Pancreas (tissue), 10 donors: ENCODE results near the gene PLA2R1. TPM values are rescaled to one million over a fixed set of nuclear protein-coding genes. Genes with fewer than 3 reads are reported as not detected.

Experiments
- ATAC-seq, 4 donors: fragments of 200-7000 bp; cut with Tn5 transposase; one replicate each; pipeline versions ENCODE4 v1.8.0 to v1.9.1; 2020; ENCODE audit warnings: mild to moderate bottlenecking in 4 of 4, moderate library complexity in 4 of 4
- DNase-seq, 6 donors: peaks; one replicate each; pipeline ENCODE4 v3.0.0-alpha.2; 2020
- FAIRE-seq: peaks from 2 replicates; lab custom pipeline; 2012; peaks lifted over from hg19 to GRCh38; lab: Jason Lieb, UNC
- H3K27ac ChIP-seq, 4 donors: fragments of 200-600 bp; sonication (generic); 1 replicate in 3 of 4; 2 replicates in 1 of 4; pipeline versions ENCODE4 v1.5.0 to v1.8.0; 2020
- H3K27me3 ChIP-seq, 4 donors: fragments of 200-600 bp; one replicate each; pipeline ENCODE4 v1.8.0; 2021
- H3K36me3 ChIP-seq, 3 donors: fragments of 200-600 bp; sonication (generic) in 1 of 3; one replicate each; pipeline versions ENCODE4 v1.5.0 to v1.8.0; 2020 to 2021
- H3K4me1 ChIP-seq, 3 donors: fragments of 200-600 bp; one replicate each; pipeline ENCODE4 v1.8.0; 2021
- H3K4me3 ChIP-seq, 4 donors: fragments of 200-600 bp; sonication (generic) in 2 of 4; one replicate each; pipeline versions ENCODE4 v1.5.0 to v1.8.0; 2020 to 2021
- H3K9me3 ChIP-seq, 4 donors: fragments of 200-600 bp; one replicate each; pipeline ENCODE4 v1.8.0; 2021
- WGBS, 2 donors: extraction: QIAGEN DNeasy Blood & Tissue Kit; methylation state at CpG; one replicate each; pipeline ENCODE4 v1.1.7; 2013; 5-methylcytosine and 5-hydroxymethylcytosine counted together
- intact Hi-C, 3 donors: fragments of 100-400 bp; cut with DNase I; formaldehyde crosslinking; loops; one replicate each; pipeline versions ENCODE4 v1.11.1 to v1.14.2; 2022
- polyA plus RNA-seq, 2 donors: library from polyadenylated mRNA; stranded (reverse); fragments of 200-250 nt; gene quantifications; one replicate each; pipeline ENCODE4 v1.2.3, GENCODE V29; 2013
- total RNA-seq, 6 donors: library from RNA; stranded (reverse); fragmentation: NEBNext Ultra II Directional in 4 of 6; extraction: Animal tissue kit (Norgen Biotek cat#: 25700) in 4 of 6; gene quantifications; one replicate each; pipeline versions ENCODE4 v1.2.1 to v1.2.4, GENCODE V29; 2021 to 2023
- TF ChIP-seq, protein P1 (sequence below), 4 donors: fragments of 200-600 bp; sonication (generic) in 3 of 4; IDR thresholded peaks; one replicate each; pipeline versions ENCODE4 v1.5.0 to v1.8.0; 2021; ENCODE audit warnings: antibody characterized with exemption in 4 of 4
- donor health status: healthy with polysubstance abuse.
- donor health status: DM: no; HTN: no; CAD: no; lungs with moderate emphysema.
- donor health status: DM: no; HTN: no; CAD: no.
- donor health status: control.
- donor health status: control.
- donor health status: Bipolar disorder and iron deficiency.
- donor health status: DM: yes; HTN: yes; CAD: no.
- donor health status: DM: no; HTN: no; CAD: no.
- donor health status: DM: no; HTN: no; CAD: no.
- donor health status: DM: yes; HTN: yes; CAD: no.

Gene PLA2R1
- total and polyA plus RNA-seq, 8 donors: 0.16 to 1.5 (median 0.69) TPM

DNA sequence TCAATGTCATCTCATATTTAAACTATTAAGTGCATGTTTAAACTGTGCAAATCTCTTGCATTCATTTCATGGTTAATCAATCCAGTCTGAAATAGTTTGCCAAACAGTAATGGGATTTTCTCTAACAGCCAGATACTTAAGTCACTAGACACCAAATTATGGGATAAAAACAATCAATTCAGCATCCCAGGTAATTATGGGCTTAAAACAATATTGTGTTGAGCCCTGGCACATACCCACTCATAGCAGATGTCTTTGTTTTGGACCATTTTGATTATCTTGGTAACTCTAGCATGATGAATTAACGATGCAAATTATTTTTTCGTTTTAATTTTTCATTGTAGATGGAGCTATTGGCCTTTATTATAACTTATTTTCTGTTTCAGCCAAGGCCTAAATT, 145.9 kb downstream of the PLA2R1 start:
- no peak for FAIRE-seq

DNA sequence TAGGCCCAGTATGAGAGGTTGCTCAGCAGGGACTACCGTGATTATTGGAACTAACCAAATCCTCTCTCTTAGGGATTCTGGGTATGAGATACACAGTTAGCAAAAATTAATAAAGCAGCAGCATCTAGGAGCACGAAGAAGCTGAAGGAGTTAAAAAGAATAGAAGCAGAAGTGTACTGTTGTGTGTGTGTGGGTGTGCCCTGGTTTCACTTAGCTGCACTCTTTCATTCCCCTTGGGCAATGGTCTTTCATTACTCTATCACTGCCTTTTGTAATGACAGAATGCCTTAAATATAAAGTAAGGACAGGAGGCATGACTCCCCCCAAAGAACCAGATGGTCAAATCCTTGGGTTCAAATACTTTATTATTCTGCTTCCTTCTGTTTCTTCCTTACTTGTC, 148.5 kb downstream of the PLA2R1 start:
- Histone ChIP-seq H3K27me3 (no peaks in the 10 kb centered on the region), H3K4me1 (no peaks in the 10 kb centered on the region), H3K27ac (no peak overlapping the region), H3K4me3 (no peak overlapping the region), H3K36me3 (no peaks in the 10 kb centered on the region), H3K9me3 (no peaks in the 10 kb centered on the region)
- WGBS, 2 donors: 87 to 92% methylated on average over 2 of the region's 2 CpGs
- DNase-seq: no peak
- TF ChIP-seq, protein P1, sequence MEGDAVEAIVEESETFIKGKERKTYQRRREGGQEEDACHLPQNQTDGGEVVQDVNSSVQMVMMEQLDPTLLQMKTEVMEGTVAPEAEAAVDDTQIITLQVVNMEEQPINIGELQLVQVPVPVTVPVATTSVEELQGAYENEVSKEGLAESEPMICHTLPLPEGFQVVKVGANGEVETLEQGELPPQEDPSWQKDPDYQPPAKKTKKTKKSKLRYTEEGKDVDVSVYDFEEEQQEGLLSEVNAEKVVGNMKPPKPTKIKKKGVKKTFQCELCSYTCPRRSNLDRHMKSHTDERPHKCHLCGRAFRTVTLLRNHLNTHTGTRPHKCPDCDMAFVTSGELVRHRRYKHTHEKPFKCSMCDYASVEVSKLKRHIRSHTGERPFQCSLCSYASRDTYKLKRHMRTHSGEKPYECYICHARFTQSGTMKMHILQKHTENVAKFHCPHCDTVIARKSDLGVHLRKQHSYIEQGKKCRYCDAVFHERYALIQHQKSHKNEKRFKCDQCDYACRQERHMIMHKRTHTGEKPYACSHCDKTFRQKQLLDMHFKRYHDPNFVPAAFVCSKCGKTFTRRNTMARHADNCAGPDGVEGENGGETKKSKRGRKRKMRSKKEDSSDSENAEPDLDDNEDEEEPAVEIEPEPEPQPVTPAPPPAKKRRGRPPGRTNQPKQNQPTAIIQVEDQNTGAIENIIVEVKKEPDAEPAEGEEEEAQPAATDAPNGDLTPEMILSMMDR (IDR thresholded peaks at IDR 0.05): no peak
- no peak for ATAC-seq
- intact Hi-C loops: no loop called here
- no peak for FAIRE-seq

More for the DNA sequence above, 145.9 kb downstream of the PLA2R1 start:
- no peaks in the 10 kb centered on the region for H3K9me3 ChIP-seq
- H3K27me3 ChIP-seq: no peaks in the 10 kb centered on the region
- WGBS, 2 donors: 76 to 81% methylated on average over 2 of the region's 2 CpGs
- H3K36me3 ChIP-seq: no peaks in the 10 kb centered on the region
- TF ChIP-seq, protein P1 (IDR thresholded peaks at IDR 0.05): no peak
- ATAC-seq (no peak), DNase-seq (no peak)
- no peak overlapping the region for H3K27ac ChIP-seq
- no peaks in the 10 kb centered on the region for H3K4me1 ChIP-seq
- intact Hi-C loops: no loop called here
- H3K4me3 ChIP-seq: no peak overlapping the region

DNA sequence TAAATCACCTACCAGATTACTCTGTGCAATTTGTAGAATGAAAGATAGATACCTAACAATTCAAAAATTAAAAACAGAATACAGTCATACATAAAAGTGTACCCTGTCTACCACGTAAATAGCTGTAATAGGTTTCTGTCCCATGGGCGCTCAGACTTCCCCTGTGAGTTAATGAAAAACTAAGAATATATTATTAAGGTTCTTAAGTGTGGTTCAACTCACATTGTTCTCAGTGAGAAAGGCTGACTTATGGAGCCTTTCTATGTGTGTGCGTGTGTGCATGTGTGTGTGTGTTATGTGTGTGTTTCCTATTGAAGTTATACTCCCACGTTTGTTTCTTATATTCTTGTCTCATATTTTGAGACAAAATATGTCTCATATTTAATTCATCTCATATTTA, 149.8 kb downstream of the PLA2R1 start:
- H3K27me3 ChIP-seq: no peaks in the 10 kb centered on the region
- TF ChIP-seq, protein P1 (IDR thresholded peaks at IDR 0.05): no peak
- no peaks in the 10 kb centered on the region for H3K9me3 ChIP-seq
- no peak for ATAC-seq
- WGBS, 2 donors: 85 to 91% methylated on average over 4 of the region's 4 CpGs
- H3K36me3 ChIP-seq: no peaks in the 10 kb centered on the region
- H3K4me3 ChIP-seq: no peak overlapping the region
- no peaks in the 10 kb centered on the region for H3K4me1 ChIP-seq
- DNase-seq: no peak
- no peak for FAIRE-seq
- intact Hi-C loops: no loop called here
- H3K27ac ChIP-seq: no peak overlapping the region

DNA sequence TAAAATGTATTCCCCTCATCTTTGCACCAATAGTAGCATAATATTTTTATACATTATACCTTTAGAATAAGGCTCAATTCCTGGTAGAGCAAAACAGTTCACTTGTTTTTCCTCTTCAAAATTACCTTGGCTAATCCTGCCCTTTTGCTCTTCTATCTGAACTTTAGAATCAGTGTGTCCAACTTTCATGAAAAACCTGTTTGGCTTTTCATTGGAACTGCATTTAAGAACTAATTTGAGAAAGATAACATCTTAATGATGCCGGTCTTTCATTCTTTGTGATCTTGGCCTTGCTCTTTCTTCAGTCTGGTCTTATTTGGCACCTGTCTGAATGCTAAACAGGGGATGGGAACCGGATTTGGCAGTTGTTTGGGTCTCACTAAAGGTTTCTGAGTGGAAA, 151.5 kb downstream of the PLA2R1 start:
- DNase-seq (no peak), FAIRE-seq (no peak), ATAC-seq (no peak)
- WGBS, 2 donors: 28 to 38% methylated on average over 2 of the region's 2 CpGs
- Histone ChIP-seq H3K4me3 (no peak overlapping the region), H3K36me3 (no peaks in the 10 kb centered on the region), H3K27me3 (no peaks in the 10 kb centered on the region), H3K27ac (no peak overlapping the region), H3K9me3 (no peaks in the 10 kb centered on the region), H3K4me1 (no peaks in the 10 kb centered on the region)
- TF ChIP-seq, protein P1 (IDR thresholded peaks at IDR 0.05): no peak
- intact Hi-C loops: no loop called here

DNA sequence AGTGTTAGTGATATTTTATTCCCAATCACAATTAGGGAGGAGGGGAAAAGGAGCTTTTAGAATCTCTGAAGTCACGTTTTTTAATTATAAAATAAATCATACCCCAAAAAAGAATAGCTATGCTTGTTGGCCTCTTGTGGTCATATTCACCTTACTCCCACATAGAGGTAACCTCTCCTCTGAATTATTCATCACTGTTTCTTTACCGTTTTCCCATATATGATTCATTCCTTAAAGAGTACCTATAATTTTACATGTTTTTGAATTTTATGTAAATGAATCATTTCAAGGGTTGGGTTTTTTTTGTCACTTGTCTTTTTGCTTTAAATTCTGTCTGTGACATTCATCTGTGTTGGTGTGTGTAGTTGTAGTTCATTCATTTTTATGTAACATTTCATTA, 153.8 kb downstream of the PLA2R1 start:
- H3K4me3 ChIP-seq: no peak overlapping the region
- no peaks in the 10 kb centered on the region for H3K27me3 ChIP-seq
- TF ChIP-seq, protein P1 (IDR thresholded peaks at IDR 0.05): no peak
- no peak for ATAC-seq
- no peak for FAIRE-seq
- intact Hi-C loops: no loop called here
- H3K27ac ChIP-seq: no peak overlapping the region
- 72 to 76% methylated on average over 2 of the region's 2 CpGs for WGBS, 2 donors
- no peaks in the 10 kb centered on the region for H3K9me3 ChIP-seq
- peaks cover 0 to 6% (median 5%) of the 10 kb centered on the region in 3 donors for H3K4me1 ChIP-seq
- H3K36me3 ChIP-seq: no peaks in the 10 kb centered on the region
- DNase-seq: no peak
